Smooth muscle cell (in vitro differentiated cells): ENCODE data around the gene HAUS7. TPM values are rescaled to one million over a fixed set of nuclear protein-coding genes. Genes with fewer than 3 reads are reported as not detected.

Source experiments
- DNase-seq: peaks from one replicate; lab custom pipeline; 2025; ENCODE audit not compliant: unreplicated experiment; lab: John Stamatoyannopoulos, UW
- H2AFZ ChIP-seq: fragments of 200-600 bp; sonication (generic); 2 replicates; pipeline ENCODE4 v1.6.0; 2016; ENCODE audit warnings: antibody characterized with exemption, low read depth, mild to moderate bottlenecking
- H3F3A ChIP-seq: fragments of 200-600 bp; sonication (generic); 2 replicates; pipeline ENCODE4 v1.6.0; 2017; ENCODE audit warnings: antibody characterized with exemption, low read depth
- H3K27ac ChIP-seq: fragments of 200-600 bp; sonication (generic); 2 replicates; pipeline ENCODE4 v1.5.1; 2016; ENCODE audit warnings: low read depth, mild to moderate bottlenecking
- H3K27me3 ChIP-seq: fragments of 200-600 bp; sonication (generic); 2 replicates; pipeline ENCODE4 v1.6.1; 2016; ENCODE audit warnings: low read depth, mild to moderate bottlenecking
- H3K36me3 ChIP-seq: fragments of 200-600 bp; sonication (generic); 2 replicates; pipeline ENCODE4 v1.5.1; 2016; ENCODE audit warnings: low read depth
- H3K4me1 ChIP-seq: fragments of 200-600 bp; sonication (generic); 2 replicates; pipeline ENCODE4 v1.5.1; 2016; ENCODE audit warnings: low read depth
- H3K4me2 ChIP-seq: fragments of 200-600 bp; sonication (generic); 2 replicates; pipeline ENCODE4 v1.6.0; 2016; ENCODE audit warnings: mild to moderate bottlenecking
- H3K4me3 ChIP-seq: fragments of 200-600 bp; sonication (generic); 2 replicates; pipeline ENCODE4 v1.5.1; 2016; ENCODE audit warnings: mild to moderate bottlenecking
- H3K79me2 ChIP-seq: fragments of 200-600 bp; sonication (generic); 2 replicates; pipeline ENCODE4 v1.6.0; 2016; ENCODE audit warnings: low read depth, mild to moderate bottlenecking
- H3K9ac ChIP-seq: fragments of 200-600 bp; sonication (generic); 2 replicates; pipeline ENCODE4 v1.6.0; 2016; ENCODE audit warnings: low read depth
- H3K9me3 ChIP-seq: fragments of 200-600 bp; sonication (generic); replicated peaks from 2 replicates; pipeline ENCODE4 v1.5.1; 2016; ENCODE audit warnings: low read depth
- H4K20me1 ChIP-seq: fragments of 200-600 bp; sonication (generic); 2 replicates; pipeline ENCODE4 v1.6.0; 2016; ENCODE audit warnings: low read depth
- WGBS: methylation state at CpG from one replicate; pipeline ENCODE4 v1.1.7; 2016; ENCODE audit warnings: low lambda C conversion rate; 5-methylcytosine and 5-hydroxymethylcytosine counted together
- polyA plus RNA-seq: library from polyadenylated mRNA; unstranded; fragments of >200 nt; fragmentation: Nextera tagmentation; extraction: Ambion mirVana; gene quantifications from 2 replicates; pipeline ENCODE4 v1.2.1, GENCODE V29; 2016
- total RNA-seq: library from RNA; depleted of rRNA; stranded (reverse); fragments of >200 nt; gene quantifications from 2 replicates; pipeline ENCODE4 v1.2.3, GENCODE V29; 2014
- TF ChIP-seq, protein P1 (sequence below): fragments of 200-600 bp; sonication (generic); IDR thresholded peaks from 2 replicates; pipeline ENCODE4 v1.5.1; 2017; ENCODE audit warnings: borderline replicate concordance, mild to moderate bottlenecking, antibody characterized with exemption; ENCODE audit not compliant: insufficient read depth, poor library complexity, severe bottlenecking

HAUS7 gene
- total and polyA plus RNA-seq, 2 experiments from 2014 or later = 18.5 to 27.4 TPM

DNA sequence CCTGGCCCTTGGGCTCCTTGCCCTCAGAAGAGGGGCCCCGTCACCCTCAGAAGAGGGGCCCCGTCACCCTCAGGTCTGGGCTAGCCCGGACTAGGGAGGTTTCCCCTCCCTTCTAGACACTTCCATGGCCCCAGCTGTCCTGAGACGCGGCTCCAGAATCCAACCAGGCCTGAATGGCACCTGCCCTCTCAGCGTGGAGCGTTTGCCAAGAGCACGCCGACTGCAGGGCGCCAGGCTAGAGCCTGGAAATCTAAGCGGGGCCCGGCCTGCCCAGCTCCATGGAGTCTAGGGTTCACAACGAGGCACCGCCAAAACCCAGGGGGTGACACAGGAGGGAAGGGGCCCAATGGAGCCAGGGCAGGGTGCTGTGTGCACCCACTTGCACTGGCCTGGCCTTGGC lies 39.2 kb upstream of the HAUS7 start:
- TF ChIP-seq, protein P1, sequence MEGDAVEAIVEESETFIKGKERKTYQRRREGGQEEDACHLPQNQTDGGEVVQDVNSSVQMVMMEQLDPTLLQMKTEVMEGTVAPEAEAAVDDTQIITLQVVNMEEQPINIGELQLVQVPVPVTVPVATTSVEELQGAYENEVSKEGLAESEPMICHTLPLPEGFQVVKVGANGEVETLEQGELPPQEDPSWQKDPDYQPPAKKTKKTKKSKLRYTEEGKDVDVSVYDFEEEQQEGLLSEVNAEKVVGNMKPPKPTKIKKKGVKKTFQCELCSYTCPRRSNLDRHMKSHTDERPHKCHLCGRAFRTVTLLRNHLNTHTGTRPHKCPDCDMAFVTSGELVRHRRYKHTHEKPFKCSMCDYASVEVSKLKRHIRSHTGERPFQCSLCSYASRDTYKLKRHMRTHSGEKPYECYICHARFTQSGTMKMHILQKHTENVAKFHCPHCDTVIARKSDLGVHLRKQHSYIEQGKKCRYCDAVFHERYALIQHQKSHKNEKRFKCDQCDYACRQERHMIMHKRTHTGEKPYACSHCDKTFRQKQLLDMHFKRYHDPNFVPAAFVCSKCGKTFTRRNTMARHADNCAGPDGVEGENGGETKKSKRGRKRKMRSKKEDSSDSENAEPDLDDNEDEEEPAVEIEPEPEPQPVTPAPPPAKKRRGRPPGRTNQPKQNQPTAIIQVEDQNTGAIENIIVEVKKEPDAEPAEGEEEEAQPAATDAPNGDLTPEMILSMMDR = no peak
- 87% methylated on average over 14 of the region's 14 CpGs for WGBS

DNA sequence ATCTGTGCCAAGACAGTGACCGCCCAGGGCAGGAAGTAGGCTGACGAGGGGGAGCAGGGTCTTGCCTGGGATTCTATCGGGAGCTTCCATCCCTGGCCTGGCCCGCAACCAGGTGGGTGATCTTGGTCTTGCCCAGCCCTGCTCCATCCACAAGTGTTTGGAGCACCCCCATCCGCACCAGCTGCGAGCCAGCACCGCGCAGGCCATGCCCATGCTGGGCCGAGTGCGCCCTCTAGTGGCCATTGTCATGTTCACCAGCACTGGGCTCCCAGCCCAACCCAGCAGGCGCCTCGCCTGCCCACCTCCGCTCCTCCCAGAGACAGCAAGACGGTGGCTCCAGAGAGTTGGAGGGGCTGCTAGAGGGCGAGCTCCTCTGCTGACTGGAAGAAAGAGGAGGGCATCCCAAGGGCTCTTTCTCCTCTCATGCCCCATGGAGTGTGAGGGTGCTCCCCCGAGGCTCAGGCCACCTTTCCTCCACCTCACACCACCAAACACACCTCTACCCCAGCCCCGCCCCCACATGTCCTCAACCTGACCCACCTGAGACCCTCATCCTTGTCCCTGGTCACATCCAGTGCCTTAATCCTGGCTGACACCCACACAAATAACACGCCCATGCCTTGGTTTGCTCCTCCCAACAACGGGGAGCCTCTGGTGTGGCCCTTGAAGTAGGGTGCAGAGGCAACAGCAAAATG lies 37.3 kb upstream of the HAUS7 start:
- peak; percentile 36 for DNase-seq
- no peak overlapping the region for H3K27ac ChIP-seq
- H2AFZ ChIP-seq = no peak overlapping the region

More for the DNA sequence above, 39.2 kb upstream of the HAUS7 start:
- H2AFZ ChIP-seq = no peak overlapping the region
- no peak overlapping the region for H3K27ac ChIP-seq
- no peaks in the 10 kb centered on the region for H3F3A ChIP-seq
- DNase-seq = no peak
- no peak overlapping the region for H3K4me3 ChIP-seq
- peaks cover 24% of the 10 kb centered on the region for H4K20me1 ChIP-seq
- no peak overlapping the region for H3K4me2 ChIP-seq
- H3K79me2 ChIP-seq = no peaks in the 10 kb centered on the region
- H3K36me3 ChIP-seq = no peaks in the 10 kb centered on the region
- no peaks in the 10 kb centered on the region for H3K27me3 ChIP-seq
- no peak overlapping the region for H3K9ac ChIP-seq
- no peaks in the 10 kb centered on the region for H3K4me1 ChIP-seq
- no peaks in the 10 kb centered on the region for H3K9me3 ChIP-seq

DNA sequence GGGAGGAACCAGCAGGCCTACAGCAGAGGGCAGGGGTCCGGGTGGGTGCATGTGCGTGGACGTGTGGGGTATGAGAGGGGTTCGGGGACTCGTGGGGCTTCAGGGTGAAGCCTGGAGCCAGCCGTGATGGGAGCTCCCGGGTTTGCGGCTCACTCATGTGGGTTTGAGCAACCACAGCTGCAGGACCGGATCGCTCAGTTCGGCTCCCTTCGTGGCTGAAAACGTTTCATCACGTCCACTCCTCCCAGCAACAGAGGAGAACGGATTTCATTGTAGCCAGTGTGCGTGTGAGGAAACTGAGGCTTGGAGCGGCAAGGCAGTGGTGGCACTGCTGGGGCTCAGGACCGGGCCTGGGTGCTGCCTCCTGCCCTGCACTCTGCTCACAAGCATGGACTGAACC lies 35.0 kb upstream of the HAUS7 start:
- peaks cover 56% of the 10 kb centered on the region for H4K20me1 ChIP-seq
- WGBS = 92% methylated on average over 18 of the region's 18 CpGs
- TF ChIP-seq, protein P1 = no peak

More for the DNA sequence above, 37.3 kb upstream of the HAUS7 start:
- Histone ChIP-seq H3K4me1 (no peaks in the 10 kb centered on the region), H3K4me2 (no peak overlapping the region), H3K27me3 (no peaks in the 10 kb centered on the region), H4K20me1 (peaks cover 36% of the 10 kb centered on the region), H3K9ac (no peak overlapping the region), H3K36me3 (no peaks in the 10 kb centered on the region), H3K79me2 (no peaks in the 10 kb centered on the region), H3K4me3 (no peak overlapping the region), H3F3A (no peaks in the 10 kb centered on the region), H3K9me3 (no peaks in the 10 kb centered on the region)
- TF ChIP-seq, protein P1 = peak; percentile 74
- WGBS = 44% methylated on average over 14 of the region's 19 CpGs

DNA sequence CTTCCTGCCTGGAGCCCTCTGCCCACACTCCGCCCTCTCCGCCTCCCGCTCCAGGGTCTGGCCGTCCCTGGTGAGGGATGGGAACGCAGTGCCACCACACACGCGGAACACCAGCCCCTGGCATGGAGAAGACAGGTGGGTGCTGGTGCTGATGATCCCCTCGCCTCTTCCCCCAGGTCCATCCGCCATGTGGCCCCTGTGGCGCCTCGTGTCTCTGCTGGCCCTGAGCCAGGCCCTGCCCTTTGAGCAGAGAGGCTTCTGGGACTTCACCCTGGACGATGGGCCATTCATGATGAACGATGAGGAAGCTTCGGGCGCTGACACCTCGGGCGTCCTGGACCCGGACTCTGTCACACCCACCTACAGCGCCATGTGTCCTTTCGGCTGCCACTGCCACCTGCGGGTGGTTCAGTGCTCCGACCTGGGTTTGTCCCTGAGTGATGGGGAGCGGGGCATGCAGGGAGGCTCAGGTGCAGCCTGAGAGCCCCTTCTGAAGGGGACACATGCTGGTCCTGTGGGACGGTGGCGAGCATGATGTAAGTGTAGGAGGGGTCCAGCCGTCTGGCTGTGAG lies 34.2 kb upstream of the HAUS7 start:
- Histone ChIP-seq H3K79me2 (peaks cover 8% of the 10 kb centered on the region), H3K9me3 (no peaks in the 10 kb centered on the region), H3K4me2 (no peak overlapping the region), H3K4me1 (no peaks in the 10 kb centered on the region), H3K9ac (no peak overlapping the region), H2AFZ (no peak overlapping the region), H3K36me3 (no peaks in the 10 kb centered on the region), H3K27ac (no peak overlapping the region), H3K4me3 (no peak overlapping the region), H3F3A (no peaks in the 10 kb centered on the region), H4K20me1 (peaks cover 63% of the 10 kb centered on the region), H3K27me3 (no peaks in the 10 kb centered on the region)
- TF ChIP-seq, protein P1 = no peak
- DNase-seq = no peak
- WGBS = 85% methylated on average over 26 of the region's 26 CpGs

More for the DNA sequence above, 35.0 kb upstream of the HAUS7 start:
- H3K4me2 ChIP-seq = no peak overlapping the region
- H3K4me3 ChIP-seq = no peak overlapping the region
- no peaks in the 10 kb centered on the region for H3F3A ChIP-seq
- H3K9me3 ChIP-seq = no peaks in the 10 kb centered on the region
- no peak overlapping the region for H2AFZ ChIP-seq
- DNase-seq = no peak
- H3K9ac ChIP-seq = no peak overlapping the region
- H3K4me1 ChIP-seq = no peaks in the 10 kb centered on the region
- H3K27me3 ChIP-seq = no peaks in the 10 kb centered on the region
- H3K27ac ChIP-seq = no peak overlapping the region
- H3K79me2 ChIP-seq = peaks cover under 1% of the 10 kb centered on the region
- no peaks in the 10 kb centered on the region for H3K36me3 ChIP-seq
